Activated CD8-positive, alpha-beta memory T cell treated with anti-CD3 and anti-CD28 coated beads for 1 hour (primary cell): ENCODE results near the gene SFXN3.

Experiments used
- DNase-seq, 2 donors: peaks; one replicate each; pipeline ENCODE4 v3.0.0-alpha.2; 2020; ENCODE audit warnings: low read depth in 1 of 2; ENCODE audit errors: extremely low read depth in 1 of 2

Gene SFXN3

GRCh38 chr10:101014966-101015581, 16.0 kb upstream of the SFXN3 start:
- DNase-seq: no peak

GRCh38 chr10:101015582-101015973, 15.5 kb upstream of the SFXN3 start:
- no peak for DNase-seq

GRCh38 chr10:101016814-101017213, 14.2 kb upstream of the SFXN3 start:
- no peak for DNase-seq

- DNase-seq: no peak
These were observed 12.9 kb upstream of the SFXN3 start for GRCh38 chr10:101018118-101018599.

GRCh38 chr10:101018600-101019439, 12.2 kb upstream of the SFXN3 start:
- peak in 1 of 2 donors; percentile 65 for DNase-seq

GRCh38 chr10:101019440-101019703, 11.7 kb upstream of the SFXN3 start:
- no peak for DNase-seq

- DNase-seq: no peak
These were observed 10.5 kb upstream of the SFXN3 start for GRCh38 chr10:101020427-101021075.

GRCh38 chr10:101021239-101021638, 9.8 kb upstream of the SFXN3 start:
- no peak for DNase-seq

GRCh38 chr10:101021692-101022251, 9.3 kb upstream of the SFXN3 start:
- no peak for DNase-seq

GRCh38 chr10:101022967-101023705, 7.9 kb upstream of the SFXN3 start:
- no peak for DNase-seq

- DNase-seq: no peak
These were observed 3.8 kb upstream of the SFXN3 start for GRCh38 chr10:101027106-101027720.

- DNase-seq: no peak
These were observed 2.3 kb upstream of the SFXN3 start for GRCh38 chr10:101028446-101029337.

- DNase-seq: no peak
These were observed 1.3 kb upstream of the SFXN3 start for GRCh38 chr10:101029520-101030295.

- no peak for DNase-seq
These were observed 422 bp upstream of the SFXN3 start for GRCh38 chr10:101030496-101031127.

GRCh38 chr10:101031796-101032636, 982 bp downstream of the SFXN3 start:
- DNase-seq: peak in 1 of 2 donors; percentile 73

GRCh38 chr10:101032637-101033224, 1.7 kb downstream of the SFXN3 start:
- DNase-seq: peak in 1 of 2 donors; percentile 40

GRCh38 chr10:101033276-101033675, 2.2 kb downstream of the SFXN3 start:
- no peak for DNase-seq
